IPS-18c (cell line): ENCODE measurements around the gene PYY.
"Not testable (repeated sequence)": the region's sequence is repeated elsewhere in the genome, so short reads cannot be mapped to it uniquely, and the experiment has no call there.

Experiments used
- H3K4me3 ChIP-seq: 2 replicates; pipeline ENCODE4 v1.7.0; 2013; ENCODE audit warnings: low read depth, mild to moderate bottlenecking, low read length, moderate library complexity; ENCODE audit not compliant: insufficient read depth
- H3K9me3 ChIP-seq: one replicate; pipeline ENCODE4 v1.6.1; 2013; ENCODE audit warnings: mild to moderate bottlenecking, low read length, moderate library complexity; ENCODE audit not compliant: control insufficient read depth, insufficient read depth

Gene PYY

GRCh38 chr17:43935204-43935925 lies 18.4 kb downstream of the PYY start:
- Histone ChIP-seq H3K9me3 (no peaks in the 10 kb centered on the region), H3K4me3 (no peak overlapping the region)

GRCh38 chr17:43932923-43933322 lies 20.8 kb downstream of the PYY start:
- Histone ChIP-seq H3K4me3 (no peak overlapping the region), H3K9me3 (no peaks in the 10 kb centered on the region)

GRCh38 chr17:43932357-43932756 lies 21.4 kb downstream of the PYY start:
- no peak overlapping the region for H3K4me3 ChIP-seq
- no peaks in the 10 kb centered on the region for H3K9me3 ChIP-seq

- peaks cover 3% of the 10 kb centered on the region for H3K9me3 ChIP-seq
- no peak overlapping the region for H3K4me3 ChIP-seq
These were observed 22.6 kb downstream of the PYY start for GRCh38 chr17:43931062-43931571.

GRCh38 chr17:43928609-43929008 lies 25.1 kb downstream of the PYY start:
- no peak overlapping the region for H3K4me3 ChIP-seq
- H3K9me3 ChIP-seq: peaks cover 5% of the 10 kb centered on the region

- not testable (repeated sequence) for H3K9me3 ChIP-seq, H3K4me3 ChIP-seq
These were observed 25.8 kb downstream of the PYY start for GRCh38 chr17:43927929-43928328.

GRCh38 chr17:43927060-43927864 lies 26.5 kb downstream of the PYY start:
- no peak overlapping the region; the same call in 1 of the 2 replicates for H3K4me3 ChIP-seq

GRCh38 chr17:43924558-43924957 lies 29.2 kb downstream of the PYY start:
- peaks cover 5% of the 10 kb centered on the region for H3K9me3 ChIP-seq
- no peak overlapping the region for H3K4me3 ChIP-seq

More at GRCh38 chr17:43927060-43927864, 26.5 kb downstream of the PYY start:
- H3K9me3 ChIP-seq: peaks cover 5% of the 10 kb centered on the region

GRCh38 chr17:43920500-43921095 lies 33.1 kb downstream of the PYY start:
- Histone ChIP-seq H3K9me3 (peaks cover 5% of the 10 kb centered on the region), H3K4me3 (no peak overlapping the region)

GRCh38 chr17:43918026-43918389 lies 35.7 kb downstream of the PYY start:
- Histone ChIP-seq H3K9me3 (peaks cover 2% of the 10 kb centered on the region), H3K4me3 (no peak overlapping the region)

- Histone ChIP-seq H3K9me3 (peaks cover 2% of the 10 kb centered on the region), H3K4me3 (peak overlapping the region; percentile 17; the same call in 1 of the 2 replicates)
These were observed 36.3 kb downstream of the PYY start for GRCh38 chr17:43917348-43918025.

GRCh38 chr17:43917016-43917347 lies 36.8 kb downstream of the PYY start:
- Histone ChIP-seq H3K9me3 (peaks cover 2% of the 10 kb centered on the region), H3K4me3 (peak overlapping the region; percentile 11; the same call in 1 of the 2 replicates)

GRCh38 chr17:43916385-43916784 lies 37.4 kb downstream of the PYY start:
- Histone ChIP-seq H3K9me3 (peaks cover 2% of the 10 kb centered on the region), H3K4me3 (no peak overlapping the region)

- Histone ChIP-seq H3K9me3 (peaks cover 2% of the 10 kb centered on the region), H3K4me3 (no peak overlapping the region)
These were observed 38.2 kb downstream of the PYY start for GRCh38 chr17:43915559-43915958.

- Histone ChIP-seq H3K9me3 (peaks cover 2% of the 10 kb centered on the region), H3K4me3 (no peak overlapping the region)
These were observed 39.3 kb downstream of the PYY start for GRCh38 chr17:43914451-43914850.

GRCh38 chr17:43913584-43913983 lies 40.2 kb downstream of the PYY start:
- Histone ChIP-seq H3K9me3 (no peaks in the 10 kb centered on the region), H3K4me3 (no peak overlapping the region)

- no peaks in the 10 kb centered on the region for H3K9me3 ChIP-seq
- H3K4me3 ChIP-seq: no peak overlapping the region
These were observed 41.0 kb downstream of the PYY start for GRCh38 chr17:43912635-43913304.
